HL-60/S4 treated with phorbol 12-myristate 13-acetate at 8.2 ng/mL for 4 days and 3 days (cell line): Measurements from ENCODE around the gene RELN.
"Not testable (repeated sequence)": the region's sequence is repeated elsewhere in the genome, so short reads cannot be mapped to it uniquely, and the experiment has no call there.

Experiments
- in situ Hi-C: fragments of 300-500 bp; cut with MboI; formaldehyde crosslinking; loops from 2 replicates; pipeline ENCODE4 v1.15.0; 2022; ENCODE audit warnings: low sequenced_read_pairs

Gene RELN

DNA sequence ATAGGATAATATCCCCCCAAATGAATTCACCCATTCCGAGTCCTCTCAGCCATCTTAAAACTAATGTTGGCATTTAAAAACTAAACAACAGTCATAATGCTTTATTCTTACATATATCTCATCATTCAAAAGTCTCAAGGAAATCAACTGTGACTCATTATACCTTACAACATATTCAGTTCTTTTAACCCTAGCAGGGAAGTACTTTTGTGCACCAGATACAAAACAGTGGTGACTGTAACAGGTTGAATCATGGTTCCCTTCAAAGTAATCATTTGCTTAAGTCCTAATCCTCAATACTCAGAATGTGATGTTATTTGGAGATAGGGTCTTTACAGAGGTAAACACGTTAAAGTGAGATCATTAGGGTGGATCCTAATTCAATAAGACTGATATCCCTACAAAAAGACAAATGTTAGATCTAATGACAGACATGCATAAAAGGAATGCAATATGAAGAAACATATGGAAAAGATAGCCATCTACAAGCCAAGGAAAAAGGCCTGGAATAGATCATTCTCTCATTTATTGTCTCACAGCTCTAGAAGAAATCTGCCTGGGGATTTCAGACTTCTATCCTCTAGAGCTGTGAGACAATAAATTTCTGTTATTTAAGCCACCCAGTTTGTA, 42.3 kb downstream of the RELN start:
- in situ Hi-C loops: no loop called here

- in situ Hi-C loops: no loop called here
Measured at GRCh38 chr7:103944230-103944900, 45.1 kb downstream of the RELN start.

GRCh38 chr7:103941976-103942375, 47.5 kb downstream of the RELN start:
- in situ Hi-C loops: no loop called here

GRCh38 chr7:103940382-103941268, 48.8 kb downstream of the RELN start:
- in situ Hi-C loops: no loop called here

- in situ Hi-C loops: no loop called here
Measured at GRCh38 chr7:103937680-103938079, 51.8 kb downstream of the RELN start.

DNA sequence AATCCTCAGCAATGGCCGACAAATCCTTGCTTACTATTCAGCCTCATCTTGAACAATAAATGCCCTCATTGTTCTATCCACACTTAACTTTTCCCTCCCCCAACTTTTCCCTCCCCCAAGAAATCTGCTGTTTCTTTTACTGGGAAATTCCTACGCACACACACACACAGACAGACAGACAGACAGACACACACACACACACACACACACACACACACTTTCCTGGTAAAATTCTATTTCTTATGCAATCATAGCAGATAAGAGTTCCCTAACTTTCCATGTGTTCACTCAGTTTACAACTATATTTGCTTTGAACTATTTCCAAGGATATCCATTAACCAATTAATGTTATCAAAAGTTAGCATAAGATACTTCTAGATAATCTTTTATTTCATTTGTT, 52.9 kb downstream of the RELN start:
- in situ Hi-C loops: no loop called here

- in situ Hi-C loops: no loop called here
Measured at GRCh38 chr7:103934508-103934907, 55.0 kb downstream of the RELN start.

DNA sequence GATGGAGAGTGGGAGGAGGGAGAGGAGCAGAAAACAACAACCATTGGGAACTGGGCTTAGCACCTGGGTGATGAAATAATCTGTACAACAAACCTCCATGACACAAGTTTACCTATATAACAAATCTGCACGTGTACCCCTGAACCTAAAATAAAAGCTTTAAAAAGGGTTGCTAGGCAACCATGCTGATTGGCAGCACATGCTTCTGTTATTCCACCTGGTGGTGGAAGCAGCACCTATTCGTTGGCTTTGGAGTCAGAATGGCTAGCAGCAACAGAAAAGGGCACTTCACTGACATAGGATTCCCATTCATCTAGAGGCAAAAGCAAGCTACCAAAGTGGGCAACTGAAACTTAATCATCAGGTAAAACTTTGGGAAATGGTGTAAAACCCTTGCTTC, 57.1 kb downstream of the RELN start:
- in situ Hi-C loops: no loop called here

DNA sequence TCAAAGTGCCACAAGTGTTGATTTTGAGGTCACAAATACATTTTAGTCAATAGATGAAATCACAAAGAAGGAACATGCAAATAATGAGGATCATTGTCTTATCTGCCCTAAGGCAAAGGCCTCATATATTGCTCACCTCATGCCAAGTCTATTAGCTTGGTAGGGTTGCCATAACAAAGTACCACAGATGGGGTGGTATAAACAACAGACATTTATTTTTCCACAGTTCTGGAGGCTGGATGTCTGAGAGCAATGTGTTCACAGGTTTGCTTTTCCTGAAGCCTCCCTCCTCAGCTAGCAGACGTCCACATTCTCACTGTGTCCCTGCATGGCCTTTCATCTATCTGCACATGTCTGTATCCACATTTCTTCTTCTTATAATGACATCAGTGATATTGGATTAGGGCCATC, 59.6 kb downstream of the RELN start:
- in situ Hi-C loops: no loop called here

GRCh38 chr7:103928581-103928980, 60.9 kb downstream of the RELN start:
- in situ Hi-C loops: no loop called here

DNA sequence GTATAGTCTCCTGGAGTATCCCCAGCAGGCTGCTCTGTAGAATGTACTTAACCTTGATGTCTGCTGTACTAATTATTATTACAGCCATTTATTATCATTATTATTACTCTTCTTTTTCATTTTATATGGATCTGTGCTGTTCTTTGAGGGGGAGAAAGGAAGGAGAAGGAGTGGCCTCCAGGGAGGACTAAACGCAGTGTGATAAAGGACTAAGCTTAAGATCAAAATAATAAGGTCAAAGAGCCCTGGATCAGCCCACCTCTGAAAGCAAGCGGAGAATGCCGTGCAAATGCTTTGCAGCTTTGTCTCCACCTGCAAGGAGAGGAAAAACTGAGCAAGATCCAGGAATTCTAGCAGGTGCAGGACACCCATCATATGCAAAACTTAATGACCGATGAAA, 65.3 kb downstream of the RELN start:
- in situ Hi-C loops: no loop called here

DNA sequence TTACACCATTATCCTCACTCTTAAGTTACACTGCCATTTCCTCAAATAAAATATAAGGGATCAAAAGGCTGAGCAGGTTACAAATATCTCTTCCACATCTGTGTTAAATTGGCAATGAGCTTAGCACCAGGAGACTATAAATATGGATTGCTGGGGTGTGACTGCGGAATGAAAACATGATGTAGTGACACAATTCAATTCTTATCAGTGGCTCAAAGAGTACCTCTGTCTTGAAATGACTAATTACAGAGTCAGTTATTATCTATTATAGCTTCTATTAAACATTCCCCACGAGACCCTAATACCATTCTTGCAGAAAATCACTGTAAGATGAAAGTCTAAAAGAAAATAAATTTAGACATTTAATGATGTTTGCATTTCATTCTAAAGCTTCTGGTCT, 67.1 kb downstream of the RELN start:
- in situ Hi-C loops: no loop called here

- in situ Hi-C loops: no loop called here
Measured at GRCh38 chr7:103921692-103922091, 67.8 kb downstream of the RELN start.

- in situ Hi-C loops: no loop called here
Measured at GRCh38 chr7:103919272-103919868, 70.1 kb downstream of the RELN start.

GRCh38 chr7:103918631-103919271, 70.7 kb downstream of the RELN start:
- in situ Hi-C loops: no loop called here

DNA sequence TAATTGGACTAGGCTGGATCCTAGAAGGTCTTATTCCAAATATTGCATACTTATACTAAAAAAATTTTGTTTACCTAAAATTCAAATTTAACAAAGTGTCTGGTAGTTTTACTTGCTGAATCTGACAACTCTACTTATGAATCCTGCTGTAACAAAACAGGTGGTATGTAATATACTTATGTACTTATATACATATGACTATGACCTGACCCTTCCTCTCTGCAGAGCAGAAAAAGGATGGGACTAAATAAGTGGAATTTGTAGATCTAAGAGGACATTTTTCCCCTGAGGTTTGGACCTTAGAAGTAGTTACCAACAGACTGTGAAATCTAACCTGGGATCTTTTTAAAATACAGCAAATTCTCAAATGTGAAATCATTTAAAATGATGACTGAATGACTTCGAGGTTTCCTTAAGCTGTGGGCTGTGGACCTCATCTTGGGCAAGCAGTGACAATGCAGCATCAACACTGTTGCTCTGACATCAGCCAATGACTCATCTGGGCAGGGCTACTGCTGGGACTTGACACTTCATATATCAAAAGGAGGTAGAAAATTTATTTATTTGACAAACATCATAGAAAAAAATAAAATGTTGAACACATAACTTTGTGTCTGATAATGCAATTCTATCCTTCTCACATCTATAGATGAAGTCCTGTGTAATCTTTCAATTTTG, 73.6 kb downstream of the RELN start:
- in situ Hi-C loops: no loop called here

DNA sequence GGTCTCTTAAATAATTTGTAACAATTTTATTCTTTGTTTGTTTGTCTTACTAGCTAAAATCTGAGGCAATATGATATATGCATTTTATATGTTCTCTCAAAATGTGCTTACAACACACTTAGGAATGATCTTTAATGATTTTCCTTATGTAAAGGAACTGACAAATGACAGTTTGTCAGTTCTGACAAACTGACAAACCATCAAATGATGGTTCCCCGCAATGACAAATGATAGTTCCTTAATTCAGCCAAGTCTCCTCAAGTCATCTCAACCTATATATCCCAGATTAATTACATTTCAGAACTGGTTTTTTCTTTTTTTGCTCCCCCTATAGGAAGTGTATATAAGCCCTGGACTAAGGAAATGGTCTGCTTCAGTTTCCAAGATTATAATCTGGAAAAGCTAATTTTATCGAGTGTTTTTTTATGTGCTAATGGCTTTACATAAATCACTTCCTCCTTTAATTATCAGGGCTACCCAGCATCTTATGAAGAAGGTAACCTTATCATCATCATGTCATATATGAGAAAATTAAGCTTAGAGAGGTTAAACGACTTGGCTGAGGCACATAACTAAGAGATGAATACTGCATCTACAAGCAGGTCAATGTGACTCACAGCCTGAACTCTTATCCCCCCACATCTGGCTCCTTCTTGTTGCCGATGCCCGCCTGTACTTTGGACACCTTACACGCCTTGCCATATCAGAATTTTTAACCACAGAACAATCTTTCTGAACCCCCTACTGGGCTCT, 75.1 kb downstream of the RELN start:
- in situ Hi-C loops: no loop called here

DNA sequence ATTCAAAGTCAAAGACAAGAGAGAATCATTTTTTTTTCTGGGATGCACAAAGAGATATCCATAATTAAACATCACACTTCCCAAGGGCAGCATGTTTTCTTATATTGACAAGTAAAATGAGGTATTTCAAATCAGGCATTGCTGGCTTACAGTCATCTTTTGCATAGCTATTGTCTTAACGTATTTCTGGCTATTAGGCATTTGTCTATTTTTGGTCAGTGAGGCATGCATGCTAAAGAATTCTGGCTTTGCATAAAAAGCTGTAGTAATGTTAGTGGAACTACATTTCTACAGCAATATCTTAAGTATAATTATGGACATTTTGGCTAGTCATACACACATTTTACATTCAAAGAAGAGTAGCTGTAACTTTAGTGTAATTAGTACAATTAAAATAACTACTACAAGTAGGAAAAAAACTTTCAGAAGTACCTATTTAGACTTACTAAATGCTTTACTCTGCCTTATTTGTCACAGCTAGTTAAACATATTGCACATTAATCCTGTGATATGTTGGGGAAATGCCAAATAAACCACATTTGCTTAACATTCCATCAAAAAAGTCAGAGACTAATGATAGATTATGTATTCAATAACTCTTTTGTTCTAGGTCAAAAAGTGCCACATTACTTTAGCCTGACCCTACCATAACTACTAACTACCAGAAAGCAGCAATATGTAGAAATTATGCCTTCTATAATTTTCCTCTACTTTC, 76.4 kb downstream of the RELN start:
- in situ Hi-C loops: no loop called here

- in situ Hi-C loops: not testable (repeated sequence)
Measured at GRCh38 chr7:103911015-103911414, 78.4 kb downstream of the RELN start.
